ENCODE results near the gene GOLM1. TPM values are rescaled to one million over a fixed set of nuclear protein-coding genes. Genes with fewer than 3 reads are reported as not detected.

Gene GOLM1
- total RNA-seq, 4 donors from 2014 or later: 4.6 to 11.1 (median 7.1) TPM

DNA sequence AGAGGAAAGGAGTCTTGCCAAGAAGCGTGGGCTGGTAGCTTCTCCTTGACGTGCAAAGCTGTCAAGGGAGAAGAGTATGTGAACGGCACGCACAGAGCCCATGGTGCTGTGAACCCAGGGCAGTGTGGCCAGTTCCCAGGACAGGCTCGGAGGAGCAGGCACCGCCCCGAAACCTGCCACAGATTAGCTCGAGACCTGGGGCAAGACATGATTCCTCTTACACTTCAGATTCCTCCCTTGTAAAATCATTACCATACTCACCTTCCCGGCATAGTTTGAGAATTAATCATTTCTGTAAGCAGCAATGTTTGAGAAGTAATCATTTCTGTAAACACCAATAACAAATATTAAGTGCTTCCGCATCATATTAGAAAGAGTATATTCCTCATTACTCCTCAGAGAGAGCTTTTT is 19.9 kb downstream of the GOLM1 start:
- no peak for DNase-seq (ENCODE audit: low spot score in 2 of 2)

GRCh38 chr9:86078731-86079130 is 20.6 kb downstream of the GOLM1 start:
- 77 to 95% methylated on average over 8 of the region's 8 CpGs for WGBS, 2 donors

More for the DNA sequence above, 19.9 kb downstream of the GOLM1 start:
- TF ChIP-seq CTCF (IDR thresholded peaks at IDR 0.05): no peak
- no peak for TF ChIP-seq POLR2A (IDR thresholded peaks at IDR 0.05)
- intact Hi-C loops (cut with DNase I; ENCODE audit: low total_unique reads): no loop called here
- 69 to 79% methylated on average over 9 to 10 of the region's 10 CpGs for WGBS, 2 donors
- no peak overlapping the region for H3K4me3 ChIP-seq (ENCODE audit: low read depth, poor library complexity, severe bottlenecking)

DNA sequence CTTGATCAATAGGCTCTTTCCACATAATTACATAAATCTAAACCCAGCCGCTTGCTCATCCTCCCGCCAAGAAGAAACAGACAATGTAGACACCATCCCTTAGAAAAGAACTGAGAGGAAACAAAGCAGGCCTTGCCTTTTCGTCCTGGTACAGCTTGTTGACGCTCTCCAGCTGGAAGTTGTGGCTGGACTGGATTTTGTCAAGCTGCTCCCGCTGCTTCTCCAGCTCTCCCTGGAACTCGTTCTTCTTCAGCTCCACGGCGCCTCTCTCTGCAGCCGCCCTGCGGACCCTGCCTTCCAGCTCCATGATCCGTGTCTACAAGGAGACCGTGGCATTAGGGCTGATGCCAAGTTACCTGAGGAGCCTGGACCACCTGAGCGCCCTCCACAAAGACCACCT is 22.1 kb downstream of the GOLM1 start:
- TF ChIP-seq CTCF (IDR thresholded peaks at IDR 0.05) (no peak), POLR2A (IDR thresholded peaks at IDR 0.05) (no peak)
- no peak for DNase-seq (ENCODE audit: low spot score in 2 of 2)
- intact Hi-C loops (cut with DNase I; ENCODE audit: low total_unique reads): no loop called here
- WGBS, 2 donors: 92 to 93% methylated on average over 13 of the region's 13 CpGs
- no peak overlapping the region for H3K4me3 ChIP-seq (ENCODE audit: low read depth, poor library complexity, severe bottlenecking)

More at GRCh38 chr9:86078731-86079130, 20.6 kb downstream of the GOLM1 start:
- intact Hi-C loops (cut with DNase I; ENCODE audit: low total_unique reads): no loop called here
- TF ChIP-seq POLR2A (IDR thresholded peaks at IDR 0.05) (no peak), CTCF (IDR thresholded peaks at IDR 0.05) (no peak)
- no peak for DNase-seq (ENCODE audit: low spot score in 2 of 2)
- H3K4me3 ChIP-seq (ENCODE audit: low read depth, poor library complexity, severe bottlenecking): no peak overlapping the region

GRCh38 chr9:86075132-86076109 is 23.9 kb downstream of the GOLM1 start:
- DNase-seq (ENCODE audit: low spot score in 2 of 2): no peak
- TF ChIP-seq POLR2A (IDR thresholded peaks at IDR 0.05) (no peak), CTCF (IDR thresholded peaks at IDR 0.05) (no peak)
- 91% methylated on average over 12 of the region's 12 CpGs for WGBS, 2 donors
- no peak overlapping the region for H3K4me3 ChIP-seq (ENCODE audit: low read depth, poor library complexity, severe bottlenecking)
- intact Hi-C loops (cut with DNase I; ENCODE audit: low total_unique reads): loop anchor here (2.0 kb wide), 1 partner anchor 71 kb away; no protein-coding TSS in a partner anchor

DNA sequence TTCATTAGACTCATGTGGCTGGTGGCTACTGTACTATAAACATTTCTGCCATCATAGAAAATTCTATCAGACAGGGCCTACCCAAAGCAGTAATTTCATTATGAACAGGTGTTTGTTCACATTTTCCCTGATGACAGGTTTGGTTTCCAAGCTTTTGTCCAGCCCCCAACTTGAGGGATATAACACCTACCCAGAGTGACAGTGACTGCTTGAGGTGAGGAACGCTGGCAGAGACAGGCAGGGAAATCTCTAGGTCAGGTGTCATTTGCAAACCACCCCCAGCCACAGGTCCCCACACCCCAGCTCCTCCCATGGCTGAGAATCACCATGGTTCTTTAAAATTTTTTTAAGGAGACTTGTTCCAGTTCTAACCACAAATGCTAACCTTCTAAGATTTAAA is 25.5 kb downstream of the GOLM1 start:
- TF ChIP-seq CTCF (IDR thresholded peaks at IDR 0.05) (no peak), POLR2A (IDR thresholded peaks at IDR 0.05) (no peak)
- DNase-seq (ENCODE audit: low spot score in 2 of 2): no peak
- H3K4me3 ChIP-seq (ENCODE audit: low read depth, poor library complexity, severe bottlenecking): no peak overlapping the region
- intact Hi-C loops (cut with DNase I; ENCODE audit: low total_unique reads): loop anchor here (2.0 kb wide), 1 partner anchor 69 kb away; no protein-coding TSS in a partner anchor
- WGBS, 2 donors: 76 to 95% methylated on average over 1 of the region's 1 CpG
